Measurements from ENCODE around the gene PIEZO2.
"Not testable (repeated sequence)": the region's sequence is repeated elsewhere in the genome, so short reads cannot be mapped to it uniquely, and the experiment has no call there.

GRCh38 chr18:10644003-10644402, 505.4 kb downstream of the PIEZO2 start:
- not testable (repeated sequence) for TF ChIP-seq TAF1 (IDR thresholded peaks at IDR 0.05; ENCODE audit: low read depth); EZH2 (IDR thresholded peaks at IDR 0.05; ENCODE audit: borderline replicate concordance, insufficient read depth, low read length, poor library complexity, severe bottlenecking); POLR2AphosphoS5 (IDR thresholded peaks at IDR 0.05); CTCF (IDR thresholded peaks at IDR 0.05; ENCODE audit: poor library complexity, severe bottlenecking); REST (IDR thresholded peaks at IDR 0.05; ENCODE audit: borderline replicate concordance); RAD21 (conservative IDR thresholded peaks at IDR 0.05); EP300 (conservative IDR thresholded peaks at IDR 0.05; ENCODE audit: poor library complexity, severe bottlenecking); MXI1 (conservative IDR thresholded peaks at IDR 0.05; ENCODE audit: poor library complexity, severe bottlenecking); SMC3 (conservative IDR thresholded peaks at IDR 0.05; ENCODE audit: poor library complexity)
